Ishikawa (cell line): ENCODE results near the gene TSPAN13.

Source experiments
- CEBPB ChIP-seq: IDR thresholded peaks from 2 replicates; pipeline ENCODE4 v1.6.1; 2012
- CREB1 ChIP-seq: IDR thresholded peaks from 2 replicates; pipeline ENCODE4 v1.6.1; 2012; ENCODE audit warnings: low read depth
- EGR1 ChIP-seq: IDR thresholded peaks from 2 replicates; pipeline ENCODE4 v1.6.1; 2012
- EP300 ChIP-seq: IDR thresholded peaks from 2 replicates; pipeline ENCODE4 v1.6.1; 2012; ENCODE audit warnings: borderline replicate concordance
- FOXM1 ChIP-seq: IDR thresholded peaks from 2 replicates; pipeline ENCODE4 v1.6.1; 2012; ENCODE audit warnings: low read depth, borderline replicate concordance
- NFIC ChIP-seq: IDR thresholded peaks from 2 replicates; pipeline ENCODE4 v1.6.1; 2012
- RAD21 ChIP-seq: IDR thresholded peaks from 2 replicates; pipeline ENCODE4 v1.6.1; 2012; ENCODE audit warnings: low read depth
- TAF1 ChIP-seq: IDR thresholded peaks from 2 replicates; pipeline ENCODE4 v1.6.1; 2012; ENCODE audit warnings: low read depth, mild to moderate bottlenecking
- TCF12 ChIP-seq: IDR thresholded peaks from 2 replicates; pipeline ENCODE4 v1.6.1; 2012; ENCODE audit warnings: low read depth
- TEAD4 ChIP-seq: IDR thresholded peaks from 2 replicates; pipeline ENCODE4 v1.6.1; 2012
- YY1 ChIP-seq: IDR thresholded peaks from 2 replicates; pipeline ENCODE4 v1.6.1; 2012; ENCODE audit warnings: low read depth
- ZBTB7A ChIP-seq: IDR thresholded peaks from 2 replicates; pipeline ENCODE4 v1.6.1; 2012; ENCODE audit warnings: low read depth
- TF ChIP-seq, protein P1 (sequence below): IDR thresholded peaks from 2 replicates; pipeline ENCODE4 v1.6.1; 2012
- TF ChIP-seq, protein P2 (sequence below): IDR thresholded peaks from 2 replicates; pipeline ENCODE4 v1.6.1; 2012; ENCODE audit warnings: low read depth, mild to moderate bottlenecking
- TF ChIP-seq, protein P3 (sequence below): IDR thresholded peaks from 2 replicates; pipeline ENCODE4 v1.6.1; 2012

Gene TSPAN13

DNA sequence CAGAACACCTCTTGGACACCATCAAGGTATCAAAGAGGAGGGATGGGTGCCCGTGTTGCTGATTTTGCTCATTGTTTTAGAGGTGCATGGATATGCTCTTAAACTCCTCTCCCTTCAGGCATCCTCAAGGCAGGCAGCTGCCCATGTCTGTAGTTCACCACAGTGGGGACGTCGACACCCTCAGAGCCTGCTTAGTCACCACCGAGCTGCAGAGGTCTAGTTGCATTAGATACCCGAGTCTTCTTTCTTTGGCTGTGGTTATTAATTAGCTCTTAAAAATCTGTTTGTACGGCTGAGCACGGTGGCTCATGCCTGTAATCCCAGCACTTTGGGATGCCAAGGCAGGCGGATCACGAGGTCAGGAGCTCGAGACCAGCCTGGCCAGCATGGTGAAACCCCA, 24.7 kb upstream of the TSPAN13 start:
- TF ChIP-seq, protein P1, sequence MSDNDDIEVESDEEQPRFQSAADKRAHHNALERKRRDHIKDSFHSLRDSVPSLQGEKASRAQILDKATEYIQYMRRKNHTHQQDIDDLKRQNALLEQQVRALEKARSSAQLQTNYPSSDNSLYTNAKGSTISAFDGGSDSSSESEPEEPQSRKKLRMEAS = no peak
- TF ChIP-seq TCF12 (no peak), TEAD4 (no peak)

DNA sequence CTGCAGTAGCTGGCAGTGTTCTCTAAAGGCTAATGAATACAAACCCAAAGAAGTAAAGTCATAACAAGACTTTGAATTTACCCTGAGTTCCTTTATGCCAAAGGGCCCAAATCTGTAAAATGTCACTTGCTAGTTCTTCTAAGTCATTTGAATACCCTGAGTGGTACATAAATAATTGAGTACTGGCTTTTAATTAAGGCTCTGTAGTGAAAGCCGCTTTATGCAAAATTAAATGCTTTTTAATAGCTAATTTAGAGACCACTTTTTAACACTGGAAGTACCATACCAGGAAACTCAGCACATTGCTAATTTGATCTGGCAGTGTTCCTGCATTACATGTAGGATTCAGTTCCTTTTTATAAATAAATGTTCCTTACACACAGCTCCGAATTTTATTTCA, 24.0 kb upstream of the TSPAN13 start:
- TF ChIP-seq RAD21 (no peak), ZBTB7A (no peak), NFIC (no peak), CREB1 (no peak), YY1 (no peak), CEBPB (no peak), EP300 (no peak), TEAD4 (no peak), TCF12 (no peak), TAF1 (no peak), FOXM1 (no peak), EGR1 (no peak)
- TF ChIP-seq, protein P2, sequence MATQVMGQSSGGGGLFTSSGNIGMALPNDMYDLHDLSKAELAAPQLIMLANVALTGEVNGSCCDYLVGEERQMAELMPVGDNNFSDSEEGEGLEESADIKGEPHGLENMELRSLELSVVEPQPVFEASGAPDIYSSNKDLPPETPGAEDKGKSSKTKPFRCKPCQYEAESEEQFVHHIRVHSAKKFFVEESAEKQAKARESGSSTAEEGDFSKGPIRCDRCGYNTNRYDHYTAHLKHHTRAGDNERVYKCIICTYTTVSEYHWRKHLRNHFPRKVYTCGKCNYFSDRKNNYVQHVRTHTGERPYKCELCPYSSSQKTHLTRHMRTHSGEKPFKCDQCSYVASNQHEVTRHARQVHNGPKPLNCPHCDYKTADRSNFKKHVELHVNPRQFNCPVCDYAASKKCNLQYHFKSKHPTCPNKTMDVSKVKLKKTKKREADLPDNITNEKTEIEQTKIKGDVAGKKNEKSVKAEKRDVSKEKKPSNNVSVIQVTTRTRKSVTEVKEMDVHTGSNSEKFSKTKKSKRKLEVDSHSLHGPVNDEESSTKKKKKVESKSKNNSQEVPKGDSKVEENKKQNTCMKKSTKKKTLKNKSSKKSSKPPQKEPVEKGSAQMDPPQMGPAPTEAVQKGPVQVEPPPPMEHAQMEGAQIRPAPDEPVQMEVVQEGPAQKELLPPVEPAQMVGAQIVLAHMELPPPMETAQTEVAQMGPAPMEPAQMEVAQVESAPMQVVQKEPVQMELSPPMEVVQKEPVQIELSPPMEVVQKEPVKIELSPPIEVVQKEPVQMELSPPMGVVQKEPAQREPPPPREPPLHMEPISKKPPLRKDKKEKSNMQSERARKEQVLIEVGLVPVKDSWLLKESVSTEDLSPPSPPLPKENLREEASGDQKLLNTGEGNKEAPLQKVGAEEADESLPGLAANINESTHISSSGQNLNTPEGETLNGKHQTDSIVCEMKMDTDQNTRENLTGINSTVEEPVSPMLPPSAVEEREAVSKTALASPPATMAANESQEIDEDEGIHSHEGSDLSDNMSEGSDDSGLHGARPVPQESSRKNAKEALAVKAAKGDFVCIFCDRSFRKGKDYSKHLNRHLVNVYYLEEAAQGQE = no peak
- TF ChIP-seq, protein P3, sequence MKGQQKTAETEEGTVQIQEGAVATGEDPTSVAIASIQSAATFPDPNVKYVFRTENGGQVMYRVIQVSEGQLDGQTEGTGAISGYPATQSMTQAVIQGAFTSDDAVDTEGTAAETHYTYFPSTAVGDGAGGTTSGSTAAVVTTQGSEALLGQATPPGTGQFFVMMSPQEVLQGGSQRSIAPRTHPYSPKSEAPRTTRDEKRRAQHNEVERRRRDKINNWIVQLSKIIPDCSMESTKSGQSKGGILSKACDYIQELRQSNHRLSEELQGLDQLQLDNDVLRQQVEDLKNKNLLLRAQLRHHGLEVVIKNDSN = no peak
- TF ChIP-seq, protein P1 = no peak

DNA sequence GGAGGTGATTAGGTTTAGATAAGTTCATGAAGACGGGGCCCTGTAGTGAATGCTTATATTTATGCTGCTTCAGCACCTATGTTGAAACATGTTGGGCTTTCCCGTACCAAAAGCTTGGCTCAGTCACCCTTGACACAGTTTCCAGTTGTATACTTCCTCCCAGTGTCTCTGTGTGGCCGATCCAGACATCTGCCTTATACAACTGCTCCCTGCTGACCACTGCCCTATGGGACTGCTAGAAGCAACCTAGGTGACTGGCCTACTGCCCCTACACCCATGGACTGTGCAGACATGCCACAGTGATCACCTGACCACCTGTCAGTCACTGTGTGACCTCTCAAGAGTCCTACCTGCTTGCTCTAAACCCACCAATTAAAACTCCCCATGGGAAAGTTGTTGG, 22.6 kb upstream of the TSPAN13 start:
- TF ChIP-seq, protein P3 = no peak
- no peak for TF ChIP-seq RAD21
- no peak for TF ChIP-seq EP300
- TF ChIP-seq, protein P2 = no peak
- TF ChIP-seq CEBPB = no peak
- TF ChIP-seq TAF1 = no peak
- TF ChIP-seq NFIC = no peak
- TF ChIP-seq, protein P1 = no peak
- no peak for TF ChIP-seq ZBTB7A
- no peak for TF ChIP-seq EGR1
- TF ChIP-seq TEAD4 = no peak

DNA sequence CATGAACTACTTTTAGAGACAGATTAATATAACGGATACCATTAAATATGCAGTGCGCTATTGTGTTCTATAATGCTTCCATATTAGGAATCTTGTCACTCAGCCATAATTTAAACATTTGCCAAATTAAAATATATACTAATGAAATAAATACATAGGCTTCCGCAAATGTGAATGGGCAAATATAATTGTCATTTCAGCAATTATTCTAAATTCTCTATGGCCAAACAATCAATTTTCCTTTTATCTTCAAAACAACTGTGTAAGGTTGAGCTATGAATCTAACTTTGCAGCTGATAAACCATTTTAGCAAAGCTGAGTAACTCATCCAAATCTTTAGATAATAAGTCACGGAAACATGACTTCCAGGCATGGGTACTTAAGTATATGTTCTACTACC, 20.7 kb upstream of the TSPAN13 start:
- TF ChIP-seq TAF1 = no peak
- TF ChIP-seq EP300 = no peak
- no peak for TF ChIP-seq RAD21
- TF ChIP-seq, protein P3 = no peak
- TF ChIP-seq CREB1 = no peak
- TF ChIP-seq, protein P1 = no peak
- TF ChIP-seq YY1 = no peak
- TF ChIP-seq EGR1 = no peak
- TF ChIP-seq, protein P2 = no peak
- no peak for TF ChIP-seq TEAD4
- TF ChIP-seq CEBPB = no peak
- no peak for TF ChIP-seq NFIC
- TF ChIP-seq FOXM1 = no peak
- TF ChIP-seq TCF12 = no peak
- no peak for TF ChIP-seq ZBTB7A
